Activated T-cell treated with anti-CD3 and anti-CD28 coated beads for 48 hours (primary cell): Measurements from ENCODE around the gene BPIFA2.
"Not testable (repeated sequence)": the region's sequence is repeated elsewhere in the genome, so short reads cannot be mapped to it uniquely, and the experiment has no call there.

Source experiments
- DNase-seq: peaks from one replicate; pipeline ENCODE4 v3.0.0-alpha.2; 2020; ENCODE audit warnings: low read depth

BPIFA2 gene

GRCh38 chr20:33167859-33168258 lies at the start of gene BPIFA2:
Gene BPIFA2 (plus strand): TSS chr20:33168159. CDS start chr20:33169146, 987 bp downstream.
- no peak for DNase-seq

- no peak for DNase-seq
These were observed 47.9 kb upstream of the BPIFA2 start for GRCh38 chr20:33119725-33120720.

GRCh38 chr20:33120934-33121333 lies 47.0 kb upstream of the BPIFA2 start:
- no peak for DNase-seq

- not testable (repeated sequence) for DNase-seq
These were observed 45.7 kb upstream of the BPIFA2 start for GRCh38 chr20:33122297-33122696.

- no peak for DNase-seq
These were observed 43.7 kb upstream of the BPIFA2 start for GRCh38 chr20:33124261-33124660.

GRCh38 chr20:33124994-33125393 lies 43.0 kb upstream of the BPIFA2 start:
- DNase-seq: no peak

GRCh38 chr20:33125983-33126382 lies 42.0 kb upstream of the BPIFA2 start:
- DNase-seq: no peak

GRCh38 chr20:33127422-33128097 lies 40.4 kb upstream of the BPIFA2 start:
- DNase-seq: no peak

- DNase-seq: no peak
These were observed 37.3 kb upstream of the BPIFA2 start for GRCh38 chr20:33130568-33131061.

- DNase-seq: no peak
These were observed 35.9 kb upstream of the BPIFA2 start for GRCh38 chr20:33131949-33132473.

GRCh38 chr20:33132513-33133372 lies 35.2 kb upstream of the BPIFA2 start:
- DNase-seq: no peak

- DNase-seq: no peak
These were observed 34.5 kb upstream of the BPIFA2 start for GRCh38 chr20:33133373-33133941.

- DNase-seq: no peak
These were observed 30.8 kb upstream of the BPIFA2 start for GRCh38 chr20:33137195-33137594.

- no peak for DNase-seq
These were observed 28.5 kb upstream of the BPIFA2 start for GRCh38 chr20:33139467-33139866.

GRCh38 chr20:33145521-33145920 lies 22.4 kb upstream of the BPIFA2 start:
- no peak for DNase-seq

- DNase-seq: no peak
These were observed 20.7 kb upstream of the BPIFA2 start for GRCh38 chr20:33147299-33147698.

GRCh38 chr20:33148040-33148439 lies 19.9 kb upstream of the BPIFA2 start:
- no peak for DNase-seq

- DNase-seq: no peak
These were observed 13.7 kb upstream of the BPIFA2 start for GRCh38 chr20:33154252-33154651.

GRCh38 chr20:33158637-33159385 lies 9.1 kb upstream of the BPIFA2 start:
- no peak for DNase-seq

- no peak for DNase-seq
These were observed 8.2 kb upstream of the BPIFA2 start for GRCh38 chr20:33159713-33160112.

GRCh38 chr20:33160681-33161080 lies 7.3 kb upstream of the BPIFA2 start:
- no peak for DNase-seq
